ENCODE results near the gene SLC22A3. TPM values are rescaled to one million over a fixed set of nuclear protein-coding genes. Genes with fewer than 3 reads are reported as not detected.

SLC22A3 gene
- total RNA-seq, 1 donor from 2014 or later, result 4.2 TPM

DNA sequence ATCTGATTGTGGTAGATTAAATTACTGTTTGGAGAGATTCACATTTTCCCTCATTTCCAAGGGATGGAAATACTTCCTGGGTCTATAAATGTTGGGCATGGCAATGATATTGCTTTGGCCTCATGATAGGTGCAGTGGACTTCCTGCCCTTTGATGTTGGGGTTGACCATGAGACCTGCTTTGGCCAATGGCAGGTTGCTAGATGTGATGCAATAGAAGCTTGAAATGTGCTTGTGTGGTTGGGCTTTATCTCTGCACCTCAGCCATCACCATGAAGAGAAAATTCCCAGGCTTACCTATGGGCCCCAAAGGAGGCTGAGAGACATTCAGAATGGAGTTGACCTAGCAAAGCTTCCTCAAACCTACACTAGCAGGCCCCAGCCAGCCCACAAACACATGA, 69.4 kb downstream of the SLC22A3 start:
- DNase-seq (ENCODE audit: low read depth), result no peak
- TF ChIP-seq, protein P1, sequence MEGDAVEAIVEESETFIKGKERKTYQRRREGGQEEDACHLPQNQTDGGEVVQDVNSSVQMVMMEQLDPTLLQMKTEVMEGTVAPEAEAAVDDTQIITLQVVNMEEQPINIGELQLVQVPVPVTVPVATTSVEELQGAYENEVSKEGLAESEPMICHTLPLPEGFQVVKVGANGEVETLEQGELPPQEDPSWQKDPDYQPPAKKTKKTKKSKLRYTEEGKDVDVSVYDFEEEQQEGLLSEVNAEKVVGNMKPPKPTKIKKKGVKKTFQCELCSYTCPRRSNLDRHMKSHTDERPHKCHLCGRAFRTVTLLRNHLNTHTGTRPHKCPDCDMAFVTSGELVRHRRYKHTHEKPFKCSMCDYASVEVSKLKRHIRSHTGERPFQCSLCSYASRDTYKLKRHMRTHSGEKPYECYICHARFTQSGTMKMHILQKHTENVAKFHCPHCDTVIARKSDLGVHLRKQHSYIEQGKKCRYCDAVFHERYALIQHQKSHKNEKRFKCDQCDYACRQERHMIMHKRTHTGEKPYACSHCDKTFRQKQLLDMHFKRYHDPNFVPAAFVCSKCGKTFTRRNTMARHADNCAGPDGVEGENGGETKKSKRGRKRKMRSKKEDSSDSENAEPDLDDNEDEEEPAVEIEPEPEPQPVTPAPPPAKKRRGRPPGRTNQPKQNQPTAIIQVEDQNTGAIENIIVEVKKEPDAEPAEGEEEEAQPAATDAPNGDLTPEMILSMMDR (conservative IDR thresholded peaks at IDR 0.05; ENCODE audit: low read depth, low read length), result no peak
- H3K4me3 ChIP-seq (ENCODE audit: low read depth, low read length), result no peak overlapping the region

DNA sequence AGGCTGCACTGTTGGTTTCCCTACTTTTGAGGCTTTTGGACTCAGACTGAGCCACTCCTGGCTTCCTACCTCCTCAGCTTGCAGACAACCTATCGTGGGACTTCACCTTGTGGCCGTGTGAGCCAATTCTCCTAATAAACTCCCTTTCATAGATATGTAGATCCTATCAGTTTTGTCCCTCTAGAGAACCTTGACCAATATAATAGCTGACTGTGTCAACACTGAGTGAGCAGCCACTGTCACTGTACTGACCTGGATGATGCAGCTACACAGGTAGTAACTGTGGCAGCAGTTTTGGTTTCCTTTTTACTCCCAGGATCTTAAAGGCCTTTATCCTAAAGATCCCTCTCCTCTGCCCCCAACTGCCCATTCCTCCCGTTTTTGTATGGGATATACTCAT, 70.2 kb downstream of the SLC22A3 start:
- DNase-seq (ENCODE audit: low read depth), result no peak
- H3K4me3 ChIP-seq (ENCODE audit: low read depth, low read length), result no peak overlapping the region
- TF ChIP-seq, protein P1 (conservative IDR thresholded peaks at IDR 0.05; ENCODE audit: low read depth, low read length), result no peak

DNA sequence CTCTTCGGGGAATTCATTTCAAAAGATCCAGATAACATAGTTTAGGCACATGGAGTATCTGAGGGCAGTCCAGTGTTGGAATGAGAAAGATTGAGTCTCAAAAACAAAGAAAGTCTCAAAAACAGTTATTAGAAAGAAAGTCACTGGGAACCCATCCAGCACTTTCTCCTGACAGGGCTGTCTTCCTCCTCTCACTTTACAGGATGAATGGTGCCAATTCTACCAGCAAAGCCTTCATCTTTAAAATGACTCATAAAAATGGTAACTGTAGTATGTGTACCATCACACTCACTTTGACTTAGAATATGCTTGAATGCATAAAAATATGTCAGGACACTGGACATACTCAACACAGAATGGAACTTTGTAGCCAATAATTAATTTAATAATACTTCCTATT, 71.3 kb downstream of the SLC22A3 start:
- DNase-seq (ENCODE audit: low read depth), result no peak
- H3K4me3 ChIP-seq (ENCODE audit: low read depth, low read length), result no peak overlapping the region
- TF ChIP-seq, protein P1 (conservative IDR thresholded peaks at IDR 0.05; ENCODE audit: low read depth, low read length), result no peak

DNA sequence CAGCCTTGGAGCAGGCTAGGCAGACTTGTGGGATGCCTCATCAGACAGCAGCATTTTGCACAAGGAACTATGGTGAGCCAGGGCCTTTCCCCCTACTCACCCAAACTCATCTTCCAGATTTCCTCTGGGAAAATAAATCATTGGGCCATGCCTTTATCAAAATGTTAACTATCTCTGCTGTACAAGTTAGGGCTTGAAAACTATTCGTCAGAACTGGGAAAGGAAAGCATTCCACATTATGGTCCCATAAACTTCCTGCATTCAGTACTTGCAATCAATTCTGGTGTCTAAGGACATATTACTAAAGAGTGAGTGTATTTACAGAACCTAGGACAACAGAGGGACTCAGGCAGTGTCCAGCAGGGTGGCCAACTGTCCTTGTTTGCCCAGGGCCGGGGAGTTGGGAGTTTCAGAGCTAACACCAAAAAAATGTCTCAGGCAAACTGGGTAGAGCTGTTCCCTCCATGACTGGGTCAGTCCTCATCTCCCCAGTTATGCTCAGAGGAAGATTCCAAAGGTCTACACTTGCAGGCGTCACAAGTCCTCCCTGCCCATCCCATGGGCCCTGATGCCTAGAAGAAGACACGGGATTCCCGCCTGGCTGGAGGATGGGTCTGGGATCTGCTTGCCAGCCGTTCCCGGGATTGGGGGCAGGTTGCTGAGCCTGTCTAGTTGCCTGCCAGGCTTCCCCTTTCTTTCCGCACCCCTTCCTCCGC, 72.2 kb downstream of the SLC22A3 start:
- H3K4me3 ChIP-seq (ENCODE audit: low read depth, low read length), result no peak overlapping the region
- no peak for DNase-seq (ENCODE audit: low read depth)
- TF ChIP-seq, protein P1 (conservative IDR thresholded peaks at IDR 0.05; ENCODE audit: low read depth, low read length), result no peak

DNA sequence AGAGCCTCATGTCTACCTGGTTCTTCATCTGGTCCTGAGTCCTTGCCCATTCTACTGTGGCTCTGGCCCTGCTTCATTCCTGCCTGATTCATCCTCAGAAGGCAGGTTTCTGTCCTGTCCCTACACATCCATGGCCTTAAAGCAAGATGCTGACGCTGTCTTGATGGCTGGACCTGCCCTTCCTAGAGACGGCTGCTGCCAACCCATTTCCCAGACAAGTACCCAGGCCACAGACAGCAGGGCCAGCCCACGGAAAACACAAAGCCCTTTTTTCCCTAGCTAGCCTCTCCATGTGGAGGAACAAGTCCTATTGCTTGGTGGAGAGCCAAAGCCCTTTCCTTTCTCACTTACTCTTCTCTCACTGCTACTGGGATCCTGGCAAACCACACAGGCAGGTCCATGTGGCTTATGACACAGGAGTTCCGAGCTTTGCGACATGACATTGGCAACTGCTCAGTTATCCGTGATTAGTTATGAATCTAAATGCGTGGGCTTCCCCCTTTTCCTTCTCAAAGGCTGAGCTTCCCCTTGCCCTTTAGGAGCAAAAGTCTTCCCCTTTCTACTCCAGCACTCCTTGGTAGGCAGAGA, 72.9 kb downstream of the SLC22A3 start:
- no peak for DNase-seq (ENCODE audit: low read depth)
- no peak overlapping the region for H3K4me3 ChIP-seq (ENCODE audit: low read depth, low read length)
- TF ChIP-seq, protein P1 (conservative IDR thresholded peaks at IDR 0.05; ENCODE audit: low read depth, low read length), result no peak

DNA sequence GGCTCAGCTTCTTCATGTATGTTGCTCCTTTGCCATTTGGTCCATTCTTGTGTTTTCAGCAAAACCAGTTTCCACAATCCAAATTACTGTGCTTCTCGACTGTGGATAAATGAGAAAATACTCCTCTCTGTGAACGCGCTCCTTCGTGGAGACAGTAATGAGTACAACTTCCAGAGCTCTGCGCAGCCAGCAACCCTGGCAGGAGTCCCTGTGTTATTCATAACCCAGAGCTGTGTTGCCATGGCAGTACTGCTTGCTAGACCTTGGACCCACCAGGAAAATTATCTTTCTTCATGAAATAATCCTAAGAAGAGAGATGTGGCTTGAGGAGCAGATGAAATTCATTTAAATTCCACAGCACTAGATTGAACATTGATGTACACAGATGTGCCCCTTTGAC, 73.7 kb downstream of the SLC22A3 start:
- TF ChIP-seq, protein P1 (conservative IDR thresholded peaks at IDR 0.05; ENCODE audit: low read depth, low read length), result no peak
- no peak overlapping the region for H3K4me3 ChIP-seq (ENCODE audit: low read depth, low read length)
- DNase-seq (ENCODE audit: low read depth), result no peak

DNA sequence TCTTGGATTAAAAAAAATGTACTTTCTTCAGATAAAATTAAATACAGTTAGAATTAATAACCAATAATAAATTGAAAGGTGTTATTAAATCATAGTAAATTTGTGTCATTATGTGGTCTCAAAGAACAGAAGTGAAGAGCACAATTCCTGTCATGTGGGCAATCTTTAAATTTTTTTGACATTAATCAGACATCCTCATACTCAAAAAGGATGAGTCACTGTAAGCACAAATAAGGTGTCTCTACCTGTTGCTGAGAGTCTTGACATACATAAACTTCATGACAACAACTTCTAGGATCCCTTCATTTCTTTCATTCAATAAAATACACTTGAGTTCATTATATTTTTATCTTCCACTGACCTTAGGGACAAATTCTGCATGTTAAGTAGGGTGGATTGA, 76.1 kb downstream of the SLC22A3 start:
- no peak for DNase-seq (ENCODE audit: low read depth)
- no peak overlapping the region for H3K4me3 ChIP-seq (ENCODE audit: low read depth, low read length)
- TF ChIP-seq, protein P1 (conservative IDR thresholded peaks at IDR 0.05; ENCODE audit: low read depth, low read length), result no peak

Measured in epithelial cell of proximal tubule (primary cell).